Upper lobe of left lung (tissue), 6 donors: ENCODE results near the gene KDM2B. TPM values are rescaled to one million over a fixed set of nuclear protein-coding genes. Genes with fewer than 3 reads are reported as not detected.

Experiments used
- ATAC-seq, 2 donors: fragments of 200-7000 bp; cut with Tn5 transposase; one replicate each; pipeline ENCODE4 v1.9.1; 2022; ENCODE audit warnings: mild to moderate bottlenecking in 2 of 2, moderate library complexity in 2 of 2; ENCODE audit not compliant: low FRiP score in 2 of 2
- DNase-seq, 2 donors: peaks; one replicate each; pipeline ENCODE4 v3.0.0-alpha.2; 2019 to 2020
- H3K27ac ChIP-seq, 4 donors: fragments of 200-600 bp; sonication (generic); one replicate each; pipeline ENCODE4 v1.5.1; 2016 to 2019
- H3K27me3 ChIP-seq, 4 donors: fragments of 200-600 bp; sonication (generic); one replicate each; pipeline ENCODE4 v1.5.1; 2017 to 2019
- H3K36me3 ChIP-seq, 4 donors: fragments of 200-600 bp; sonication (generic); one replicate each; pipeline ENCODE4 v1.5.1; 2016 to 2019
- H3K4me1 ChIP-seq, 4 donors: fragments of 200-600 bp; sonication (generic); one replicate each; pipeline ENCODE4 v1.5.1; 2018 to 2019
- H3K4me3 ChIP-seq, 4 donors: fragments of 200-600 bp; sonication (generic); one replicate each; pipeline ENCODE4 v1.5.1; 2017 to 2019; ENCODE audit warnings: mild to moderate bottlenecking in 2 of 4, moderate library complexity in 1 of 4
- H3K9me3 ChIP-seq, 4 donors: fragments of 200-600 bp; sonication (generic); one replicate each; pipeline ENCODE4 v1.5.1; 2018 to 2019
- CTCF ChIP-seq, 6 experiments: fragments of 450-650 bp in 4 of 6; fragments of 200-600 bp in 2 of 6; sonication (generic) in 2 of 6; IDR thresholded peaks; one replicate each; pipeline ENCODE4 v1.5.1; 2016 to 2019; ENCODE audit warnings: antibody characterized with exemption in 6 of 6
- EP300 ChIP-seq, 4 donors: sonication (generic); formaldehyde crosslinking; IDR thresholded peaks; one replicate each; pipeline ENCODE4 v1.5.1; 2017; ENCODE audit warnings: antibody characterized with exemption in 4 of 4, control low read depth in 2 of 4
- POLR2A ChIP-seq, 4 donors: fragments of 450-650 bp; IDR thresholded peaks; one replicate each; pipeline ENCODE4 v1.5.1; 2016 to 2017; ENCODE audit warnings: antibody characterized with exemption in 4 of 4, mild to moderate bottlenecking in 2 of 4
- POLR2AphosphoS5 ChIP-seq, 2 donors: sonication (generic); formaldehyde crosslinking; IDR thresholded peaks; one replicate each; pipeline ENCODE4 v1.5.1; 2017; ENCODE audit warnings: antibody characterized with exemption in 2 of 2
- WGBS, 2 donors: methylation state at CpG; one replicate each; pipeline ENCODE4 v1.1.5; 2017 to 2018; 5-methylcytosine and 5-hydroxymethylcytosine counted together
- total RNA-seq, 6 donors: library from RNA; depleted of rRNA in 4 of 6; stranded (reverse); fragments of >200 nt in 4 of 6; gene quantifications; one replicate each; pipeline versions ENCODE4 v1.1.0 to v1.2.1, GENCODE V29; 2016 to 2021
- donor health status: DM: no; HTN: no; CAD: no; lungs with moderate emphysema.
- donor health status: DM: no; HTN: yes; CAD: no; lungs with severe emphysema.

Gene KDM2B
- total RNA-seq, 6 donors from 2014 or later: 29.5 to 81.7 (median 34.2) TPM

- Histone ChIP-seq H3K4me3 (no peak overlapping the region), H3K9me3 (no peaks in the 10 kb centered on the region), H3K27ac (no peak overlapping the region), H3K4me1 (no peaks in the 10 kb centered on the region), H3K27me3 (no peaks in the 10 kb centered on the region), H3K36me3 (no peaks in the 10 kb centered on the region)
- WGBS, 2 donors: 85 to 90% methylated on average over 10 to 16 of the region's 16 CpGs
- DNase-seq (no peak), ATAC-seq (no peak)
- no peak for TF ChIP-seq CTCF (IDR thresholded peaks at IDR 0.05)
Measured at GRCh38 chr12:121561009-121561395, 19.8 kb downstream of the KDM2B start.

- Histone ChIP-seq H3K9me3 (no peaks in the 10 kb centered on the region), H3K4me1 (no peaks in the 10 kb centered on the region), H3K27me3 (no peaks in the 10 kb centered on the region), H3K27ac (no peak overlapping the region), H3K36me3 (no peaks in the 10 kb centered on the region), H3K4me3 (no peak overlapping the region)
- 57 to 73% methylated on average over 4 to 8 of the region's 8 CpGs for WGBS, 2 donors
- TF ChIP-seq POLR2A (IDR thresholded peaks at IDR 0.05) (no peak), CTCF (IDR thresholded peaks at IDR 0.05) (no peak), POLR2AphosphoS5 (IDR thresholded peaks at IDR 0.05) (no peak), EP300 (IDR thresholded peaks at IDR 0.05) (no peak)
- peak in 1 of 2 donors; percentile 57 for ATAC-seq
- no peak for DNase-seq
Measured at GRCh38 chr12:121560392-121561008, 20.3 kb downstream of the KDM2B start.

GRCh38 chr12:121558956-121559355 lies 21.9 kb downstream of the KDM2B start:
- 92 to 94% methylated on average over 7 of the region's 7 CpGs for WGBS, 2 donors

DNA sequence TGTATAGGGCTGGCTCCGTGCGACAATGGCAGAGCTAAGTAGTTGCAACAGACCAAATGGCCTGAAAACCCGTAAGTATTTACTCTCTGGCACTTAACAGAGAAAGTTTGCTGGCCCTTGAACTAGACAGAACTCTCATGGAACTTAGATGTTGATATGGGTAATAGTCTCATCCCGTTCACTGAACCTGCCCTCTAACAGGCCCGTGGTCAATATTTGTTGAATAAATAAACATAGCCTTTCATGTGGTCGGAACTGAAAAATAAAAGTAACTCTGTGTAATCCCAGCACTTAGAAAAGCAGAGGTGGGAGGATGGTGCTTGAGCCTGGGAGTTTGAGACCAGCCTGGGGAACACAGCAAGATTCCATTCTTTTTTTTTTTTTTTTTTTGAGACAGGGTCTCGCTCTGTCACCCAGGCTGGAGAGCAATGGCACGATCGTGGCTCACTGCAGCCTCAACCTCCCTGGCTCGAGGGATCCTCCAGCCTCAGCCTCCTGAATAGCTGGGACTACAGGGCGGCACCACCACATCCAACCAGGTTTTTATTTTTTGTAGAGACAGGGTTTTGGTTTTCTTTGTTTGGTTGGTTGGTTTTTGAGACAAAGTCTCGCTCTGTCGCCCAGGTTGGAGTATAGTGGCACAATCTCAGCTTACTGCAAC lies 29.7 kb downstream of the KDM2B start:
- H3K4me3 ChIP-seq: no peak overlapping the region
- ATAC-seq (peak in 1 of 2 donors; percentile 34), DNase-seq (peak in 1 of 2 donors; percentile 39)
- H3K27me3 ChIP-seq: no peaks in the 10 kb centered on the region
- H3K36me3 ChIP-seq: peaks cover 0 to 16% (median 11%) of the 10 kb centered on the region in 4 donors
- peaks cover 0 to 6% (median 1%) of the 10 kb centered on the region in 4 donors for H3K4me1 ChIP-seq
- no peak overlapping the region for H3K27ac ChIP-seq
- no peaks in the 10 kb centered on the region for H3K9me3 ChIP-seq
- no peak for TF ChIP-seq EP300 (IDR thresholded peaks at IDR 0.05)
- no peak for TF ChIP-seq POLR2AphosphoS5 (IDR thresholded peaks at IDR 0.05)
- TF ChIP-seq CTCF (IDR thresholded peaks at IDR 0.05): no peak
- no peak for TF ChIP-seq POLR2A (IDR thresholded peaks at IDR 0.05)
- 67 to 75% methylated on average over 13 of the region's 13 CpGs for WGBS, 2 donors

More at GRCh38 chr12:121558956-121559355, 21.9 kb downstream of the KDM2B start:
- Histone ChIP-seq H3K27me3 (no peaks in the 10 kb centered on the region), H3K9me3 (no peaks in the 10 kb centered on the region), H3K4me3 (no peak overlapping the region), H3K27ac (no peak overlapping the region), H3K36me3 (no peaks in the 10 kb centered on the region), H3K4me1 (no peaks in the 10 kb centered on the region)
- no peak for DNase-seq
- ATAC-seq: no peak
- TF ChIP-seq CTCF (IDR thresholded peaks at IDR 0.05) (no peak), EP300 (IDR thresholded peaks at IDR 0.05) (no peak), POLR2A (IDR thresholded peaks at IDR 0.05) (no peak), POLR2AphosphoS5 (IDR thresholded peaks at IDR 0.05) (no peak)

DNA sequence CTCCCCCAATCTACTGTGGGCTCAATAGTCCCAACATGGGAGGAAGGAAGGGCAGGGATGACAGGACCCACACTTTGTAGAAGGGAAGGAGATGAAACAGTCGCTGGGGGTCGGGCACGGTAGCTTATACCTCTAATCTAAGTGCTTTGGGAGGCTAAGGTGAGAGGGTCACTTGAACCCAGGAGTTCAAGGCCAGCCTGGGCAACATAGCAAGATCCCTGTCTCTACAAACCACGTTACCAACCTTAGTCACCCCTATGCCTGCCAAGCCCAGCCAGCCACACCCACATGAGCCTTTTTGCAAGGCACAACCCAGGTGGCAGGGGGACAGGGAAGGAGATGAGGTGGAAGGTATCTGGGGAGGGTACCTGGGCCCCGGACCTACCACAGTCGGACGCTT lies 31.7 kb downstream of the KDM2B start:
- Histone ChIP-seq H3K4me1 (peaks cover 0 to 6% (median 1%) of the 10 kb centered on the region in 4 donors), H3K27ac (no peak overlapping the region), H3K4me3 (no peak overlapping the region), H3K27me3 (no peaks in the 10 kb centered on the region), H3K36me3 (peaks cover 0 to 16% (median 11%) of the 10 kb centered on the region in 4 donors), H3K9me3 (no peaks in the 10 kb centered on the region)
- ATAC-seq (no peak), DNase-seq (no peak)
- 94 to 96% methylated on average over 5 to 7 of the region's 7 CpGs for WGBS, 2 donors
- no peak for TF ChIP-seq EP300 (IDR thresholded peaks at IDR 0.05)
